ENCODE measurements around the gene C17orf75. TPM values are rescaled to one million over a fixed set of nuclear protein-coding genes. Genes with fewer than 3 reads are reported as not detected.

Gene C17orf75
- total and polyA plus RNA-seq, 2 of the 8 experiments (the other 6 are each of a cell fraction or from before 2014, with no cell fraction given): 15.8 to 42.6 TPM

DNA sequence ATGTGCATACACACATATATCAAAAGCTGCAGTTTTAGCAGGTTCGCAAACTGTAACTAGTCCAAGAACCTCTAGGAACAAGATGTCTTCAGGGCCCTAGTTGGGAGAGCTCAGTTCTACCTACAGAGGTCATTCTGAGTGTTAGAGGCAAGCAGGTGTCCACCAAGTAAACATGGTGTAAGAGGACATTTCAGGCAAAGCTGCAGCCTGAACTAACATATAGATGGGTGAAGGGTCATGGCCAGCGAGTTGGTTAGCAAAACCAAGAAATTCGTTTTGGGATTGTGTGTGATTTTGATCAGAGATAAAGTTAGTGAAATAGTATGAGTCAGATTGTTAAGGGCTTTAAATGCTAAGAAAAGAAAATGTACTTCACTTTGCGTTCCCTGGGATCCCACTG lies 24.6 kb downstream of the C17orf75 start:
- ChIA-PET CTCF (ENCODE audit: partially characterized antibody) (interaction anchor here (0.5 to 13.3 kb wide), 10 partner anchors 11 to 89 kb away, joined by 3 to 170 read pairs (median 10); partner anchors contain the start of gene RHBDL3), POLR2A (ENCODE audit: partially characterized antibody) (interaction anchor here (1.2 to 1.6 kb wide), 2 partner anchors 9 to 52 kb away, joined by 3 read pairs; no protein-coding TSS in a partner anchor)
- TF ChIP-seq CBX5 (IDR thresholded peaks at IDR 0.05; ENCODE audit: low read depth, low read length): no peak
- TF ChIP-seq SAP30 (IDR thresholded peaks at IDR 0.05; ENCODE audit: insufficient read depth, insufficient replicate concordance, low read length): no peak
- TF ChIP-seq CHD1 (IDR thresholded peaks at IDR 0.05; ENCODE audit: low read depth, low read length): no peak
- no peak for TF ChIP-seq SUZ12 (IDR thresholded peaks at IDR 0.05; ENCODE audit: low read length)
- TF ChIP-seq, protein P1, sequence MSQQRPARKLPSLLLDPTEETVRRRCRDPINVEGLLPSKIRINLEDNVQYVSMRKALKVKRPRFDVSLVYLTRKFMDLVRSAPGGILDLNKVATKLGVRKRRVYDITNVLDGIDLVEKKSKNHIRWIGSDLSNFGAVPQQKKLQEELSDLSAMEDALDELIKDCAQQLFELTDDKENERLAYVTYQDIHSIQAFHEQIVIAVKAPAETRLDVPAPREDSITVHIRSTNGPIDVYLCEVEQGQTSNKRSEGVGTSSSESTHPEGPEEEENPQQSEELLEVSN (IDR thresholded peaks at IDR 0.05): no peak
- no peak for TF ChIP-seq MAFK (IDR thresholded peaks at IDR 0.05; ENCODE audit: low read depth, low read length)
- no peak for TF ChIP-seq TAF7 (optimal IDR thresholded peaks at IDR 0.05; ENCODE audit: borderline replicate concordance, low read depth, low read length)
- no peak for TF ChIP-seq PHF8 (conservative IDR thresholded peaks at IDR 0.05; ENCODE audit: low read depth, low read length)
- no peak for TF ChIP-seq CHD2 (IDR thresholded peaks at IDR 0.05; ENCODE audit: low read length)
- TF ChIP-seq SIN3A (conservative IDR thresholded peaks at IDR 0.05 in 1 of 2, IDR thresholded peaks at IDR 0.05 in 1 of 2; ENCODE audit: low read depth in 1 of 2, low read length in 2 of 2): no peak
- TF ChIP-seq GABPA (IDR thresholded peaks at IDR 0.05; ENCODE audit: borderline replicate concordance, insufficient read depth, low read length): no peak
- no peak for TF ChIP-seq POU5F1 (IDR thresholded peaks at IDR 0.05; ENCODE audit: low read depth, low read length)
- TF ChIP-seq SP2 (IDR thresholded peaks at IDR 0.05; ENCODE audit: low read length): no peak

More for the DNA sequence above, 24.6 kb downstream of the C17orf75 start:
- FAIRE-seq (no peak), DNase-seq (ENCODE audit: low read depth in 1 of 2, low spot score in 2 of 2) (no peak)
- Histone ChIP-seq H3K4me2 (ENCODE audit: insufficient read depth in 1 of 2, low read depth in 2 of 2, low read length in 2 of 2) (no peak overlapping the region), H3K18ac (ENCODE audit: extremely low read depth, low read length) (no peak overlapping the region), H4K20me1 (replicated peaks in 1 of 2; ENCODE audit: control insufficient read depth in 1 of 2, insufficient read depth in 2 of 2, low read length in 2 of 2) (no peaks in the 10 kb centered on the region), H2BK20ac (ENCODE audit: low read length) (no peak overlapping the region), H3K23me2 (ENCODE audit: low read depth, low read length) (no peaks in the 10 kb centered on the region), H4K8ac (ENCODE audit: extremely low read depth, insufficient read depth, low read length) (no peak overlapping the region), H3K9ac (replicated peaks in 1 of 4; ENCODE audit: extremely low read depth in 1 of 4, low read depth in 3 of 4, low read length in 3 of 4) (no peak overlapping the region), H2AK5ac (ENCODE audit: low read depth, low read length) (no peak overlapping the region), H3K79me2 (ENCODE audit: control insufficient read depth in 1 of 2, insufficient read depth in 2 of 2, low read length in 2 of 2) (no peaks in the 10 kb centered on the region), H3K4me1 (replicated peaks in 1 of 4; ENCODE audit: control insufficient read depth in 3 of 4, insufficient read depth in 4 of 4, low read length in 3 of 4) (peaks cover 0 to 3% (median 0%) of the 10 kb centered on the region in 4 experiments; a peak in 1 of 7 replicates), H4K5ac (ENCODE audit: insufficient read length, low read depth, low read length) (no peak overlapping the region), H2BK5ac (ENCODE audit: low read depth, low read length) (no peak overlapping the region), H3K27me3 (replicated peaks in 1 of 4; ENCODE audit: control insufficient read depth in 3 of 4, extremely low read depth in 1 of 4, insufficient read depth in 3 of 4, low read length in 3 of 4) (no peaks in the 10 kb centered on the region), H3K23ac (ENCODE audit: insufficient read length) (no peak overlapping the region), H3K4me3 (ENCODE audit: extremely low read depth in 1 of 4, insufficient read depth in 2 of 4, low read depth in 3 of 4, low read length in 4 of 4) (no peak overlapping the region), H2BK12ac (ENCODE audit: low read depth, low read length) (no peak overlapping the region), H4K91ac (replicated peaks; ENCODE audit: insufficient read length, low read length) (no peak overlapping the region), H3K9me3 (ENCODE audit: insufficient read depth in 2 of 2, low read depth in 1 of 2, low read length in 1 of 2) (no peaks in the 10 kb centered on the region), H3K36me3 (ENCODE audit: control insufficient read depth in 2 of 4, insufficient read depth in 4 of 4, low read length in 3 of 4) (peaks cover 0 to 5% (median 0%) of the 10 kb centered on the region in 4 experiments; a peak in 1 of 8 replicates), H2BK15ac (ENCODE audit: low read length) (peak overlapping the region; percentile 34; the same call in 1 of the 2 replicates), H2AFZ (ENCODE audit: low read length) (no peak overlapping the region), H3K56ac (replicated peaks; ENCODE audit: insufficient read length, low read depth, low read length) (no peak overlapping the region), H3K79me1 (ENCODE audit: low read depth, low read length) (no peaks in the 10 kb centered on the region), H3K4ac (replicated peaks; ENCODE audit: insufficient read length, low read depth, low read length) (no peak overlapping the region), H2BK120ac (replicated peaks; ENCODE audit: low read depth, low read length) (no peak overlapping the region), H3K27ac (ENCODE audit: low read depth, low read length) (no peak overlapping the region), H3K14ac (ENCODE audit: insufficient read length) (no peak overlapping the region)
- WGBS, 2 experiments (ENCODE audit: extremely low coverage in 1 of 2, insufficient coverage in 1 of 2, insufficient read length in 1 of 2, insufficient replicate concordance in 2 of 2, low coverage in 1 of 2, low lambda C conversion rate in 2 of 2, missing lambda C conversion rate in 1 of 2): 92% methylated on average over 4 of the region's 4 CpGs; no CpG with 5 or more reads in 1 of the 2 experiments
